HepG2 (cell line): ENCODE measurements around the gene CHTF18. TPM values are rescaled to one million over a fixed set of nuclear protein-coding genes. Genes with fewer than 3 reads are reported as not detected.

Source experiments
- ATAC-seq: fragments of 200-7000 bp; cut with Tn5 transposase; 3 replicates; pipeline ENCODE4 v1.9.1; 2020; ENCODE audit warnings: mild to moderate bottlenecking, moderate library complexity
- BruUV-seq: library from RNA; stranded (reverse); fragments of 400-500 nt; replicated peaks from 2 replicates; lab custom pipeline; 2021; lab: Mats Ljungman, UMichigan
- CTCF ChIA-PET: fragments of 300-600 bp; formaldehyde crosslinking; extraction: SDS; loops from one replicate; lab custom pipeline; 2021; ENCODE audit warnings: low total read pairs, inconsistent platforms, low intra/inter-chr PET ratio; lab: Yijun Ruan, JAX
- POLR2A ChIA-PET: fragments of 350-600 bp; sonication (Branson Sonifier 250); formaldehyde crosslinking; loops from one replicate; lab custom pipeline; 2020; ENCODE audit warnings: antibody characterized with exemption, inconsistent platforms; lab: Yijun Ruan, JAX
- DNase-seq: peaks from one replicate; pipeline ENCODE4 v3.0.0-alpha.2; 2015; ENCODE audit warnings: low spot score
- FAIRE-seq: peaks from 3 replicates; lab custom pipeline; 2011; peaks lifted over from hg19 to GRCh38; lab: Jason Lieb, UNC
- H2AFZ ChIP-seq: one replicate; pipeline ENCODE4 v1.6.1; 2011; ENCODE audit warnings: low read length, inconsistent platforms
- H3K27ac ChIP-seq: fragments of 300-600 bp; 3 replicates; pipeline ENCODE4 v1.8.0; 2011; ENCODE audit warnings: mixed run types, mild to moderate bottlenecking, mixed read lengths, low read length, inconsistent platforms; ENCODE audit not compliant: insufficient read depth; ENCODE audit errors: extremely low read length
- H3K27me3 ChIP-seq, 2 experiments: fragments of 200-600 bp in 1 of 2; 2 replicates in 1 of 2; 3 replicates in 1 of 2; pipeline versions ENCODE4 v1.6.0 to v1.8.0; 2011; ENCODE audit warnings: low read length in 2 of 2, mild to moderate bottlenecking in 2 of 2, moderate library complexity in 2 of 2, inconsistent platforms in 1 of 2; ENCODE audit not compliant: insufficient read depth in 2 of 2, control insufficient read depth in 1 of 2
- H3K36me3 ChIP-seq, 2 experiments: fragments of 200-600 bp in 1 of 2; replicated peaks in 1 of 2; 2 replicates in 1 of 2; 3 replicates in 1 of 2; pipeline versions ENCODE4 v1.5.1 to v1.8.0; 2011; ENCODE audit warnings: low read length in 2 of 2, inconsistent platforms in 1 of 2; ENCODE audit not compliant: insufficient read depth in 2 of 2, control insufficient read depth in 1 of 2
- H3K4me1 ChIP-seq: 2 replicates; pipeline ENCODE4 v1.5.1; 2012; ENCODE audit warnings: low read length, inconsistent platforms; ENCODE audit not compliant: insufficient read depth
- H3K4me2 ChIP-seq: 2 replicates; pipeline ENCODE4 v1.6.0; 2011; ENCODE audit warnings: low read depth, low read length, inconsistent platforms
- H3K4me3 ChIP-seq, 3 experiments: fragments of 200-600 bp in 1 of 3; sonication (generic), shearing (Covaris generic) in 1 of 3; replicated peaks in 1 of 3; 2 replicates each; pipeline ENCODE4 v1.5.1; 2011 to 2016; ENCODE audit warnings: low read length in 3 of 3, inconsistent platforms in 2 of 3, low read depth in 2 of 3, mild to moderate bottlenecking in 2 of 3, control low read depth in 1 of 3, mixed read lengths in 1 of 3; ENCODE audit not compliant: insufficient read depth in 1 of 3
- H3K79me2 ChIP-seq: one replicate; pipeline ENCODE4 v1.6.1; 2011; ENCODE audit warnings: low read length, inconsistent platforms; ENCODE audit not compliant: insufficient read depth
- H3K9ac ChIP-seq: 2 replicates; pipeline ENCODE4 v1.6.0; 2011; ENCODE audit warnings: mild to moderate bottlenecking, low read depth, low read length, inconsistent platforms; ENCODE audit not compliant: insufficient read depth
- H3K9me3 ChIP-seq: 2 replicates; pipeline ENCODE4 v1.5.1; 2012; ENCODE audit warnings: mild to moderate bottlenecking, low read length
- H4K20me1 ChIP-seq: 2 replicates; pipeline ENCODE4 v1.6.0; 2011; ENCODE audit warnings: inconsistent platforms, mild to moderate bottlenecking, low read length, moderate library complexity; ENCODE audit not compliant: insufficient read depth
- ARID4A ChIP-seq: sonication (generic); formaldehyde crosslinking; IDR thresholded peaks from 2 replicates; pipeline ENCODE4 v1.5.0; 2020; ENCODE audit warnings: mild to moderate bottlenecking, missing genetic modification reagents, borderline replicate concordance
- KLF13 ChIP-seq: sonication (generic); formaldehyde crosslinking; IDR thresholded peaks from 2 replicates; pipeline ENCODE4 v1.4.0; 2020; ENCODE audit warnings: mild to moderate bottlenecking, missing genetic modification reagents
- PAX8 ChIP-seq: sonication (generic); formaldehyde crosslinking; IDR thresholded peaks from 2 replicates; pipeline ENCODE4 v1.8.0; 2022; ENCODE audit warnings: mild to moderate bottlenecking, missing genetic modification reagents, borderline replicate concordance
- PAXIP1 ChIP-seq: sonication (generic); formaldehyde crosslinking; conservative IDR thresholded peaks from 2 replicates; pipeline ENCODE4 v1.4.0; 2020; ENCODE audit warnings: mild to moderate bottlenecking, missing genetic modification reagents, moderate library complexity
- POGZ ChIP-seq: sonication (generic); formaldehyde crosslinking; IDR thresholded peaks from 2 replicates; pipeline ENCODE4 v1.4.0; 2020; ENCODE audit warnings: mild to moderate bottlenecking, missing genetic modification reagents
- RXRB ChIP-seq: IDR thresholded peaks from 2 replicates; pipeline ENCODE4 v1.6.1; 2016; ENCODE audit warnings: borderline replicate concordance, missing genetic modification reagents, missing compliant biosample characterization
- SALL1 ChIP-seq: sonication (generic); formaldehyde crosslinking; IDR thresholded peaks from 2 replicates; pipeline ENCODE4 v1.8.0; 2022; ENCODE audit warnings: mild to moderate bottlenecking, missing genetic modification reagents
- SCMH1 ChIP-seq: sonication (generic); formaldehyde crosslinking; IDR thresholded peaks from 2 replicates; pipeline ENCODE4 v1.9.0; 2021; ENCODE audit warnings: missing genetic modification reagents, mild to moderate bottlenecking, borderline replicate concordance
- SNAI1 ChIP-seq: sonication (generic); formaldehyde crosslinking; IDR thresholded peaks from 2 replicates; pipeline ENCODE4 v1.5.0; 2020; ENCODE audit warnings: mild to moderate bottlenecking, missing genetic modification reagents, borderline replicate concordance
- TEAD3 ChIP-seq: optimal IDR thresholded peaks from 2 replicates; pipeline ENCODE3; 2016; ENCODE audit warnings: borderline replicate concordance
- ZFP37 ChIP-seq: sonication (generic); formaldehyde crosslinking; IDR thresholded peaks from 2 replicates; pipeline ENCODE4 v1.4.0; 2020; ENCODE audit warnings: missing genetic modification reagents, borderline replicate concordance
- ZNF234 ChIP-seq: sonication (generic); formaldehyde crosslinking; conservative IDR thresholded peaks from 2 replicates; pipeline ENCODE4 v1.5.1; 2020; ENCODE audit warnings: mild to moderate bottlenecking, missing genetic modification reagents
- ZNF737 ChIP-seq: sonication (generic); formaldehyde crosslinking; IDR thresholded peaks from 2 replicates; pipeline ENCODE4 v1.5.0; 2020; ENCODE audit warnings: missing genetic modification reagents, mild to moderate bottlenecking, borderline replicate concordance
- ZNF766 ChIP-seq: sonication (generic); formaldehyde crosslinking; IDR thresholded peaks from 2 replicates; pipeline ENCODE4 v1.5.0; 2020; ENCODE audit warnings: missing genetic modification reagents, borderline replicate concordance
- WGBS: methylation state at CpG from one replicate; pipeline ENCODE4 v1.1.6; 2017; ENCODE audit warnings: low lambda C conversion rate; 5-methylcytosine and 5-hydroxymethylcytosine counted together
- in situ Hi-C: cut with HindIII; loops from 2 replicates; pipeline ENCODE4 v1.10.0; 2017; ENCODE audit warnings: low pct_unique_long_range_greater_than_20kb; ENCODE audit not compliant: extremely low pct_ligation_motif_present
- intact Hi-C: fragments of 100-400 bp; cut with micrococcal nuclease; formaldehyde crosslinking; loops from one replicate; pipeline ENCODE4 v1.10.0; 2022; ENCODE audit not compliant: unreplicated experiment
- polyA plus RNA-seq, 8 experiments: library from polyadenylated mRNA; depleted of rRNA in 3 of 8; stranded (reverse) in 7 of 8; unstranded in 1 of 8; fragments of >200 nt; fragmentation: Illumina TruSeq in 4 of 8; extraction: Trizol in 4 of 8; gene quantifications; 2 replicates each; pipeline versions ENCODE4 v1.2.1 to v1.2.3, GENCODE V29; 2011 to 2016; ENCODE audit warnings: low read depth in 4 of 8, missing spikeins in 1 of 8, mixed read lengths in 1 of 8; ENCODE audit not compliant: insufficient read depth in 1 of 8
- total RNA-seq, 5 experiments: library from RNA; depleted of rRNA; stranded (reverse); fragments of >200 nt; fragmentation: Illumina TruSeq; extraction: Trizol; gene quantifications; 2 replicates each; pipeline ENCODE4 v1.2.3, GENCODE V29; 2016; ENCODE audit warnings: low read depth in 1 of 5
- TF ChIP-seq, protein P1 (sequence below): conservative IDR thresholded peaks from 2 replicates; pipeline ENCODE4 v1.6.1; 2018; ENCODE audit warnings: missing genetic modification reagents

CHTF18 gene
- total and polyA plus RNA-seq, 2 of the 13 experiments (the other 11 are each of a cell fraction or from before 2014, with no cell fraction given) = 8.6 to 22.9 TPM

- Histone ChIP-seq H3K9ac (no peak overlapping the region), H3K4me2 (no peak overlapping the region), H3K36me3 (no peaks in the 10 kb centered on the region), H3K9me3 (peaks cover 16% of the 10 kb centered on the region), H3K4me1 (no peaks in the 10 kb centered on the region), H3K4me3 (no peak overlapping the region), H3K79me2 (no peaks in the 10 kb centered on the region), H2AFZ (no peak overlapping the region), H3K27me3 (peaks cover 12 to 58% of the 10 kb centered on the region in 2 experiments), H3K27ac (no peak overlapping the region), H4K20me1 (no peaks in the 10 kb centered on the region)
- CTCF ChIA-PET = no interaction called here
- DNase-seq = no peak
- ATAC-seq = peak; percentile 32; the same call in 2 of the 3 replicates
- FAIRE-seq = no peak
- intact Hi-C loops = no loop called here
- POLR2A ChIA-PET = no interaction called here
- 34% methylated on average over 6 of the region's 24 CpGs for WGBS
- BruUV-seq = no TSS peak
- in situ Hi-C loops = loop anchor here (10.0 kb wide), 1 partner anchor 55 kb away; no protein-coding TSS in a partner anchor
- no peak for TF ChIP-seq POGZ
- TF ChIP-seq TEAD3 (CRISPR knock-in tag) = no peak
- TF ChIP-seq ARID4A = no peak
- TF ChIP-seq ZNF737 (CRISPR knock-in tag) = no peak
- TF ChIP-seq PAX8 (CRISPR knock-in tag) = no peak
- no peak for TF ChIP-seq SNAI1 (CRISPR knock-in tag)
- no peak for TF ChIP-seq ZNF234 (CRISPR knock-in tag)
- no peak for TF ChIP-seq PAXIP1 (CRISPR knock-in tag)
- no peak for TF ChIP-seq KLF13
- no peak for TF ChIP-seq SALL1
- TF ChIP-seq ZFP37 (CRISPR knock-in tag) = no peak
- no peak for TF ChIP-seq RXRB (CRISPR knock-in tag)
- TF ChIP-seq, protein P1, sequence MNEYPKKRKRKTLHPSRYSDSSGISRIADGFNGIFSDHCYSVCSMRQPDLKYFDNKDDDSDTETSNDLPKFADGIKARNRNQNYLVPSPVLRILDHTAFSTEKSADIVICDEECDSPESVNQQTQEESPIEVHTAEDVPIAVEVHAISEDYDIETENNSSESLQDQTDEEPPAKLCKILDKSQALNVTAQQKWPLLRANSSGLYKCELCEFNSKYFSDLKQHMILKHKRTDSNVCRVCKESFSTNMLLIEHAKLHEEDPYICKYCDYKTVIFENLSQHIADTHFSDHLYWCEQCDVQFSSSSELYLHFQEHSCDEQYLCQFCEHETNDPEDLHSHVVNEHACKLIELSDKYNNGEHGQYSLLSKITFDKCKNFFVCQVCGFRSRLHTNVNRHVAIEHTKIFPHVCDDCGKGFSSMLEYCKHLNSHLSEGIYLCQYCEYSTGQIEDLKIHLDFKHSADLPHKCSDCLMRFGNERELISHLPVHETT (CRISPR knock-in tag) = no peak
- no peak for TF ChIP-seq ZNF766
- TF ChIP-seq SCMH1 (CRISPR knock-in tag) = no peak
These were observed 51.4 kb downstream of the CHTF18 start for GRCh38 chr16:839643-840408.
